Measurements from ENCODE around the gene CEPT1. TPM values are rescaled to one million over a fixed set of nuclear protein-coding genes. Genes with fewer than 3 reads are reported as not detected.
A peak's percentile ranks its signal among the peaks of the same experiment; 100 is the strongest.

The CEPT1 gene
- total and polyA plus RNA-seq, 2 of the 13 experiments (the other 11 are each of a cell fraction or from before 2014, with no cell fraction given) = 35.7 to 48.2 TPM

DNA sequence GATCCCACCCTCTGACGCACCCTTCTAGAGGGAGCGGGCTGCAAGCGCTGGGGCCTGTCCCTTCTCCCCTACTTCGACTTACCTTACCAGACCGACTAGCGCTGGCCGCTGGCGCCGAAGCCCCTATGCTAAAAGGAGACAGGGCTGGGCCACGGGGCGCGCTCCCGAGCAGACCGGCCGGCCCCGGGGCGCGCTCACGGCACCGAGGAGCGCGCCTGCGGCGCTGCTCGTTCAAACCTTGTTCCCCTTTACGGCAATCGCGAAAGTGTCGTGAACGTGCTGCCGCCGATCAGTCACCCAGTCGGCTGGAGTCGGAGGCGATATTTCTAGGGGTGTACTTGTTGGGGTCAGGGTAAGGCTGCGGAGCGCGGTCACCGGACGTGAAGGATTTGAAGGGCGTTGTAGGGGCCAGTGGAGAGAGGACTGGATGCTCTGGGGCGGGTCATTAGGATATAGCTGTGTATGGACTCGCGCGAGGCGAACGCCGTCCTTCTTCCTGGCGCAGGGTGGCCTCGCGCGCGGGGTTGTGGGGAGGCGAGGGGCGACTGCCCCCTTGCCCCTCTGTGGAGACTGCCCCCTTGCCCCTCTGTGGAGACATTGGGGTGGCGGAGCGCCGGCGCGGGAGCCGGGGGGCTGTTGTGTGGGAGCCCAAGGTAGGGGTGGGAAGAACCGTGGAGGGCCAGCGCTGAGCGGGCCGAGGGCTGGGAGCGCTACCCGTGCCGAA is at the start of gene CEPT1, which contains the start of gene DRAM2 (continued):
- TF ChIP-seq ZGPAT (CRISPR knock-in tag; IDR thresholded peaks at IDR 0.05) (peak; percentile 65), MXI1 (IDR thresholded peaks at IDR 0.05; ENCODE audit: borderline replicate concordance, low read depth, low read length) (0 out of 3 replicates have a peak, but pooled peaks have one; percentile 36), TCF12 (IDR thresholded peaks at IDR 0.05) (no peak), TCF12 (CRISPR knock-in tag; IDR thresholded peaks at IDR 0.05) (no peak), REL (CRISPR knock-in tag; conservative IDR thresholded peaks at IDR 0.05) (0 out of 2 replicates have a peak, but pooled peaks have one; percentile 56), YY1 (IDR thresholded peaks at IDR 0.05; ENCODE audit: insufficient read depth, insufficient replicate concordance, low read depth, low read length) (peak; percentile 4), HOXD1 (CRISPR knock-in tag; IDR thresholded peaks at IDR 0.05) (0 out of 2 replicates have a peak, but pooled peaks have one; percentile 50), ZC3H4 (CRISPR knock-in tag; IDR thresholded peaks at IDR 0.05; ENCODE audit: borderline replicate concordance) (0 out of 2 replicates have a peak, but pooled peaks have one; percentile 17), GATAD2A (CRISPR knock-in tag; IDR thresholded peaks at IDR 0.05) (peak; percentile 38), MAX (IDR thresholded peaks at IDR 0.05) (no peak; the same call in 1 of the 2 replicates), ZNF598 (CRISPR knock-in tag; IDR thresholded peaks at IDR 0.05; ENCODE audit: borderline replicate concordance) (peak; percentile 34; the same call in 1 of the 2 replicates), KLF6 (CRISPR knock-in tag; IDR thresholded peaks at IDR 0.05) (no peak), ZMYM3 (CRISPR knock-in tag; IDR thresholded peaks at IDR 0.05) (peak; percentile 44; the same call in 1 of the 2 replicates), ZNF766 (CRISPR knock-in tag; IDR thresholded peaks at IDR 0.05; ENCODE audit: borderline replicate concordance) (peak; percentile 52; the same call in 1 of the 2 replicates), XRCC5 (optimal IDR thresholded peaks at IDR 0.05; ENCODE audit: low read length) (peak; percentile 76), ZNF652 (CRISPR knock-in tag; IDR thresholded peaks at IDR 0.05; ENCODE audit: borderline replicate concordance, low read depth) (no peak), ZNF782 (CRISPR knock-in tag; IDR thresholded peaks at IDR 0.05; ENCODE audit: borderline replicate concordance) (no peak)
- TF ChIP-seq, protein P1, sequence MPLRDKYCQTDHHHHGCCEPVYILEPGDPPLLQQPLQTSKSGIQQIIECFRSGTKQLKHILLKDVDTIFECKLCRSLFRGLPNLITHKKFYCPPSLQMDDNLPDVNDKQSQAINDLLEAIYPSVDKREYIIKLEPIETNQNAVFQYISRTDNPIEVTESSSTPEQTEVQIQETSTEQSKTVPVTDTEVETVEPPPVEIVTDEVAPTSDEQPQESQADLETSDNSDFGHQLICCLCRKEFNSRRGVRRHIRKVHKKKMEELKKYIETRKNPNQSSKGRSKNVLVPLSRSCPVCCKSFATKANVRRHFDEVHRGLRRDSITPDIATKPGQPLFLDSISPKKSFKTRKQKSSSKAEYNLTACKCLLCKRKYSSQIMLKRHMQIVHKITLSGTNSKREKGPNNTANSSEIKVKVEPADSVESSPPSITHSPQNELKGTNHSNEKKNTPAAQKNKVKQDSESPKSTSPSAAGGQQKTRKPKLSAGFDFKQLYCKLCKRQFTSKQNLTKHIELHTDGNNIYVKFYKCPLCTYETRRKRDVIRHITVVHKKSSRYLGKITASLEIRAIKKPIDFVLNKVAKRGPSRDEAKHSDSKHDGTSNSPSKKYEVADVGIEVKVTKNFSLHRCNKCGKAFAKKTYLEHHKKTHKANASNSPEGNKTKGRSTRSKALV (CRISPR knock-in tag; IDR thresholded peaks at IDR 0.05) = 0 out of 2 replicates have a peak, but pooled peaks have one; percentile 25
- TF ChIP-seq, protein P2, sequence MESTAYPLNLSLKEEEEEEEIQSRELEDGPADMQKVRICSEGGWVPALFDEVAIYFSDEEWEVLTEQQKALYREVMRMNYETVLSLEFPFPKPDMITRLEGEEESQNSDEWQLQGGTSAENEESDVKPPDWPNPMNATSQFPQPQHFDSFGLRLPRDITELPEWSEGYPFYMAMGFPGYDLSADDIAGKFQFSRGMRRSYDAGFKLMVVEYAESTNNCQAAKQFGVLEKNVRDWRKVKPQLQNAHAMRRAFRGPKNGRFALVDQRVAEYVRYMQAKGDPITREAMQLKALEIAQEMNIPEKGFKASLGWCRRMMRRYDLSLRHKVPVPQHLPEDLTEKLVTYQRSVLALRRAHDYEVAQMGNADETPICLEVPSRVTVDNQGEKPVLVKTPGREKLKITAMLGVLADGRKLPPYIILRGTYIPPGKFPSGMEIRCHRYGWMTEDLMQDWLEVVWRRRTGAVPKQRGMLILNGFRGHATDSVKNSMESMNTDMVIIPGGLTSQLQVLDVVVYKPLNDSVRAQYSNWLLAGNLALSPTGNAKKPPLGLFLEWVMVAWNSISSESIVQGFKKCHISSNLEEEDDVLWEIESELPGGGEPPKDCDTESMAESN (CRISPR knock-in tag; conservative IDR thresholded peaks at IDR 0.05) = peak; percentile 77; the same call in 1 of the 2 replicates
- TF ChIP-seq, protein P3, sequence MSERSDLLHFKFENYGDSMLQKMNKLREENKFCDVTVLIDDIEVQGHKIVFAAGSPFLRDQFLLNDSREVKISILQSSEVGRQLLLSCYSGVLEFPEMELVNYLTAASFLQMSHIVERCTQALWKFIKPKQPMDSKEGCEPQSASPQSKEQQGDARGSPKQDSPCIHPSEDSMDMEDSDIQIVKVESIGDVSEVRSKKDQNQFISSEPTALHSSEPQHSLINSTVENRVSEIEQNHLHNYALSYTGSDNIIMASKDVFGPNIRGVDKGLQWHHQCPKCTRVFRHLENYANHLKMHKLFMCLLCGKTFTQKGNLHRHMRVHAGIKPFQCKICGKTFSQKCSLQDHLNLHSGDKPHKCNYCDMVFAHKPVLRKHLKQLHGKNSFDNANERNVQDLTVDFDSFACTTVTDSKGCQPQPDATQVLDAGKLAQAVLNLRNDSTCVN (CRISPR knock-in tag; IDR thresholded peaks at IDR 0.05; ENCODE audit: borderline replicate concordance) = peak; percentile 63; the same call in 1 of the 2 replicates
- TF ChIP-seq, protein P4, sequence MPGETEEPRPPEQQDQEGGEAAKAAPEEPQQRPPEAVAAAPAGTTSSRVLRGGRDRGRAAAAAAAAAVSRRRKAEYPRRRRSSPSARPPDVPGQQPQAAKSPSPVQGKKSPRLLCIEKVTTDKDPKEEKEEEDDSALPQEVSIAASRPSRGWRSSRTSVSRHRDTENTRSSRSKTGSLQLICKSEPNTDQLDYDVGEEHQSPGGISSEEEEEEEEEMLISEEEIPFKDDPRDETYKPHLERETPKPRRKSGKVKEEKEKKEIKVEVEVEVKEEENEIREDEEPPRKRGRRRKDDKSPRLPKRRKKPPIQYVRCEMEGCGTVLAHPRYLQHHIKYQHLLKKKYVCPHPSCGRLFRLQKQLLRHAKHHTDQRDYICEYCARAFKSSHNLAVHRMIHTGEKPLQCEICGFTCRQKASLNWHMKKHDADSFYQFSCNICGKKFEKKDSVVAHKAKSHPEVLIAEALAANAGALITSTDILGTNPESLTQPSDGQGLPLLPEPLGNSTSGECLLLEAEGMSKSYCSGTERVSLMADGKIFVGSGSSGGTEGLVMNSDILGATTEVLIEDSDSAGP (CRISPR knock-in tag; IDR thresholded peaks at IDR 0.05; ENCODE audit: borderline replicate concordance) = peak; percentile 84; the same call in 1 of the 2 replicates

All from HepG2 (cell line).